ENCODE results near the gene RRAGD.
A peak's percentile ranks its signal among the peaks of the same experiment; 100 is the strongest.

RRAGD gene

GRCh38 chr6:89375427-89376267 lies 36.4 kb downstream of the RRAGD start:
- peak; percentile 45 for DNase-seq (ENCODE audit: low read depth)

GRCh38 chr6:89372506-89372901 lies 39.6 kb downstream of the RRAGD start:
- DNase-seq (ENCODE audit: low read depth), result no peak

GRCh38 chr6:89371849-89372505 lies 40.1 kb downstream of the RRAGD start:
- peak; percentile 67 for DNase-seq (ENCODE audit: low read depth)

GRCh38 chr6:89368999-89369398 lies 43.1 kb downstream of the RRAGD start:
- DNase-seq (ENCODE audit: low read depth), result no peak

- peak; percentile 30 for DNase-seq (ENCODE audit: low read depth)
Observed at GRCh38 chr6:89368107-89368506, 44.0 kb downstream of the RRAGD start.

- DNase-seq (ENCODE audit: low read depth), result no peak
Observed at GRCh38 chr6:89364586-89364985, 47.5 kb downstream of the RRAGD start.

GRCh38 chr6:89361171-89361570 lies 50.9 kb downstream of the RRAGD start:
- no peak for DNase-seq (ENCODE audit: low read depth)

GRCh38 chr6:89360415-89360999 lies 51.6 kb downstream of the RRAGD start:
- no peak for DNase-seq (ENCODE audit: low read depth)

GRCh38 chr6:89359561-89359960 lies 52.5 kb downstream of the RRAGD start:
- no peak for DNase-seq (ENCODE audit: low read depth)

- no peak for DNase-seq (ENCODE audit: low read depth)
Observed at GRCh38 chr6:89357390-89357789, 54.7 kb downstream of the RRAGD start.

- DNase-seq (ENCODE audit: low read depth), result no peak
Observed at GRCh38 chr6:89356642-89357170, 55.4 kb downstream of the RRAGD start.

- DNase-seq (ENCODE audit: low read depth), result no peak
Observed at GRCh38 chr6:89355511-89356194, 56.4 kb downstream of the RRAGD start.

- DNase-seq (ENCODE audit: low read depth), result no peak
Observed at GRCh38 chr6:89353702-89354392, 58.2 kb downstream of the RRAGD start.

GRCh38 chr6:89353118-89353556 lies 58.9 kb downstream of the RRAGD start:
- DNase-seq (ENCODE audit: low read depth), result no peak

- DNase-seq (ENCODE audit: low read depth), result peak; percentile 72
Observed at GRCh38 chr6:89352278-89353117, 59.6 kb downstream of the RRAGD start, which contains the start of gene UBE2J1. Gene UBE2J1, minus strand, starts transcription at chr6:89352722. Its CDS starts 153 bp downstream, at chr6:89352569.

GRCh38 chr6:89351671-89352277 lies 60.3 kb downstream of the RRAGD start:
- DNase-seq (ENCODE audit: low read depth), result no peak

- no peak for DNase-seq (ENCODE audit: low read depth)
Observed at GRCh38 chr6:89350281-89350966, 61.6 kb downstream of the RRAGD start.

- DNase-seq (ENCODE audit: low read depth), result no peak
Observed at GRCh38 chr6:89348372-89348771, 63.7 kb downstream of the RRAGD start.

GRCh38 chr6:89347825-89348224 lies 64.2 kb downstream of the RRAGD start:
- DNase-seq (ENCODE audit: low read depth), result no peak

All from stimulated activated CD8-positive, alpha-beta memory T cell treated with anti-CD3 and anti-CD28 coated beads, Interleukin-4, amount 100 ng/mL, for 24 hours (primary cell).